Activated CD4-positive, CD25-positive, alpha-beta regulatory T cell (primary cell): ENCODE data around the gene FOXP1.
"Not testable (repeated sequence)": the region's sequence is repeated elsewhere in the genome, so short reads cannot be mapped to it uniquely, and the experiment has no call there.

Experiments
- DNase-seq, 4 experiments: peaks; one replicate each; lab custom pipeline; 2025; lab: John Stamatoyannopoulos, UW

FOXP1 gene

GRCh38 chr3:71450162-71450561 is 133.4 kb downstream of the FOXP1 start:
- DNase-seq, result no peak

GRCh38 chr3:71447803-71448202 is 135.7 kb downstream of the FOXP1 start:
- no peak for DNase-seq

GRCh38 chr3:71447197-71447596 is 136.3 kb downstream of the FOXP1 start:
- DNase-seq, result no peak

GRCh38 chr3:71446734-71447133 is 136.8 kb downstream of the FOXP1 start:
- no peak for DNase-seq

- DNase-seq, result no peak
Measured at GRCh38 chr3:71446260-71446659, 137.3 kb downstream of the FOXP1 start.

GRCh38 chr3:71444861-71445259 is 138.7 kb downstream of the FOXP1 start:
- no peak for DNase-seq

- DNase-seq, result peak in 2 of 4 experiments; percentile 25 to 42
Measured at GRCh38 chr3:71444028-71444860, 139.3 kb downstream of the FOXP1 start.

GRCh38 chr3:71443332-71443731 is 140.2 kb downstream of the FOXP1 start:
- DNase-seq, result no peak

- no peak for DNase-seq
Measured at GRCh38 chr3:71442652-71443042, 140.9 kb downstream of the FOXP1 start.

- no peak for DNase-seq
Measured at GRCh38 chr3:71441925-71442651, 141.4 kb downstream of the FOXP1 start.

- DNase-seq, result no peak
Measured at GRCh38 chr3:71441217-71441924, 142.2 kb downstream of the FOXP1 start.

GRCh38 chr3:71438904-71439303 is 144.6 kb downstream of the FOXP1 start:
- no peak for DNase-seq

- DNase-seq, result no peak
Measured at GRCh38 chr3:71438071-71438685, 145.3 kb downstream of the FOXP1 start.

- DNase-seq, result no peak
Measured at GRCh38 chr3:71436337-71436736, 147.2 kb downstream of the FOXP1 start.

- DNase-seq, result not testable (repeated sequence)
Measured at GRCh38 chr3:71435836-71436235, 147.7 kb downstream of the FOXP1 start.

- no peak for DNase-seq
Measured at GRCh38 chr3:71433631-71434030, 149.9 kb downstream of the FOXP1 start.

GRCh38 chr3:71432044-71432975 is 151.2 kb downstream of the FOXP1 start:
- DNase-seq, result no peak

- no peak for DNase-seq
Measured at GRCh38 chr3:71430941-71431552, 152.5 kb downstream of the FOXP1 start.

- DNase-seq, result no peak
Measured at GRCh38 chr3:71429597-71429988, 153.9 kb downstream of the FOXP1 start.

GRCh38 chr3:71428841-71429596 is 154.5 kb downstream of the FOXP1 start:
- no peak for DNase-seq
